HCT116 (cell line): ENCODE measurements around the gene DDN. TPM values are rescaled to one million over a fixed set of nuclear protein-coding genes. Genes with fewer than 3 reads are reported as not detected.

ENCODE experiments used
- ATAC-seq: fragments of 200-7000 bp; cut with Tn5 transposase; 2 replicates; pipeline ENCODE4 v1.9.1; 2020; ENCODE audit warnings: mild to moderate bottlenecking, moderate library complexity
- BruUV-seq: library from RNA; stranded (reverse); fragments of 400-500 nt; replicated peaks from 2 replicates; lab custom pipeline; 2021; lab: Mats Ljungman, UMichigan
- CTCF ChIA-PET: fragments of 300-600 bp; sonication (Branson Sonifier 250); formaldehyde crosslinking; loops from one replicate; lab custom pipeline; 2021; ENCODE audit warnings: antibody characterized with exemption; lab: Charles Lee
- POLR2A ChIA-PET: fragments of 300-600, 350-600 bp; sonication (Branson Sonifier 250); formaldehyde crosslinking; loops from one replicate; lab custom pipeline; 2021; ENCODE audit warnings: antibody characterized with exemption; lab: Charles Lee
- RAD21 ChIA-PET, 2 experiments: fragments of 300-600 bp; sonication (Branson Sonifier 250); formaldehyde crosslinking; loops; one replicate each; lab custom pipeline; 2023; ENCODE audit warnings: low total read pairs in 2 of 2; ENCODE audit not compliant: uncharacterized antibody in 2 of 2, unreplicated experiment in 2 of 2, low non-redundant PET in 1 of 2; lab: Charles Lee
- DNase-seq: peaks from one replicate; pipeline ENCODE4 v3.0.0-alpha.2; 2010; ENCODE audit warnings: low read depth, low spot score
- H2AFZ ChIP-seq: fragments of 200-600 bp; shearing (Covaris generic), sonication (generic); 2 replicates; pipeline ENCODE4 v1.6.1; 2017; ENCODE audit warnings: low read depth, mixed run types, mixed read lengths, antibody characterized with exemption, low read length; ENCODE audit not compliant: poor library complexity, severe bottlenecking
- H3K27ac ChIP-seq: 2 replicates; pipeline ENCODE4 v1.5.1; 2012; ENCODE audit warnings: low read depth, low read length
- H3K27me3 ChIP-seq: fragments of 200-600 bp; sonication (generic); 2 replicates; pipeline ENCODE4 v1.6.1; 2016; ENCODE audit warnings: mixed run types, low read length, mixed read lengths; ENCODE audit not compliant: insufficient read depth
- H3K36me3 ChIP-seq, 2 experiments: fragments of 200-500 bp in 1 of 2; fragments of 200-600 bp in 1 of 2; sonication (Bioruptor generic) in 1 of 2; sonication (generic) in 1 of 2; 2 replicates each; pipeline versions ENCODE4 v1.5.1 to v1.6.1; 2014 to 2016; ENCODE audit warnings: low read length in 2 of 2, inconsistent platforms in 1 of 2, mixed read lengths in 1 of 2, mixed run types in 1 of 2; ENCODE audit not compliant: insufficient read depth in 2 of 2, control insufficient read depth in 1 of 2
- H3K4me1 ChIP-seq, 2 experiments: fragments of 200-600 bp in 1 of 2; sonication (generic) in 1 of 2; 2 replicates each; pipeline versions ENCODE4 v1.5.1 to v1.6.1; 2012 to 2017; ENCODE audit warnings: low read length in 2 of 2, inconsistent platforms in 1 of 2, mild to moderate bottlenecking in 1 of 2, mixed read lengths in 1 of 2, mixed run types in 1 of 2, moderate library complexity in 1 of 2; ENCODE audit not compliant: insufficient read depth in 2 of 2, control insufficient read depth in 1 of 2
- H3K4me2 ChIP-seq: fragments of 200-600 bp; sonication (generic); 2 replicates; pipeline ENCODE4 v1.6.1; 2017; ENCODE audit warnings: mixed run types, low read length, mixed read lengths
- H3K4me3 ChIP-seq, 2 experiments: fragments of 200-600 bp in 1 of 2; sonication (generic) in 1 of 2; replicated peaks in 1 of 2; 2 replicates each; pipeline ENCODE4 v1.5.1; 2011 to 2016; ENCODE audit warnings: low read length in 2 of 2, control low read depth in 1 of 2, low read depth in 1 of 2, mild to moderate bottlenecking in 1 of 2, mixed read lengths in 1 of 2, mixed run types in 1 of 2
- H3K79me2 ChIP-seq: fragments of 200-600 bp; sonication (generic); 2 replicates; pipeline ENCODE4 v1.6.1; 2017; ENCODE audit warnings: mild to moderate bottlenecking, mixed run types, low read length, moderate library complexity, mixed read lengths; ENCODE audit not compliant: insufficient read depth
- H3K9ac ChIP-seq: fragments of 200-600 bp; sonication (generic); 2 replicates; pipeline ENCODE4 v1.6.1; 2016; ENCODE audit warnings: low read length, mixed read lengths
- H3K9me2 ChIP-seq: fragments of 200-600 bp; sonication (generic), shearing (Covaris generic); 2 replicates; pipeline ENCODE4 v1.6.1; 2017; ENCODE audit warnings: mixed run types, mild to moderate bottlenecking, moderate library complexity; ENCODE audit not compliant: insufficient read depth
- H3K9me3 ChIP-seq, 2 experiments: fragments of 200-500 bp in 1 of 2; fragments of 200-600 bp in 1 of 2; sonication (Bioruptor generic) in 1 of 2; sonication (generic) in 1 of 2; 2 replicates each; pipeline ENCODE4 v1.6.1; 2014 to 2017; ENCODE audit warnings: low read length in 2 of 2, mixed read lengths in 2 of 2, inconsistent platforms in 1 of 2, low read depth in 1 of 2, mild to moderate bottlenecking in 1 of 2, mixed run types in 1 of 2, moderate library complexity in 1 of 2; ENCODE audit not compliant: control insufficient read depth in 1 of 2, insufficient read depth in 1 of 2
- H4K20me1 ChIP-seq: fragments of 200-600 bp; sonication (generic), shearing (Covaris generic); 2 replicates; pipeline ENCODE4 v1.6.1; 2017; ENCODE audit warnings: mixed run types, mild to moderate bottlenecking, moderate library complexity; ENCODE audit not compliant: insufficient read depth
- CBX3 ChIP-seq: IDR thresholded peaks from 2 replicates; pipeline ENCODE4 v1.6.1; 2012; ENCODE audit warnings: low read depth
- ELF1 ChIP-seq: IDR thresholded peaks from 2 replicates; pipeline ENCODE4 v1.6.1; 2012; ENCODE audit warnings: low read depth, borderline replicate concordance
- EZH2 ChIP-seq: fragments of 200-600 bp; sonication (generic); IDR thresholded peaks from 2 replicates; pipeline ENCODE4 v1.6.1; 2017; ENCODE audit warnings: antibody characterized with exemption, mixed run types
- EZH2phosphoT487 ChIP-seq: fragments of 200-600 bp; IDR thresholded peaks from 2 replicates; pipeline ENCODE4 v1.6.1; 2018; ENCODE audit warnings: antibody characterized with exemption, borderline replicate concordance
- FOSL1 ChIP-seq: IDR thresholded peaks from 2 replicates; pipeline ENCODE4 v1.6.1; 2012; ENCODE audit warnings: low read depth
- POLR2A ChIP-seq: IDR thresholded peaks from 2 replicates; pipeline ENCODE4 v1.7.0; 2011; ENCODE audit warnings: borderline replicate concordance; ENCODE audit not compliant: insufficient read depth, insufficient read length; ENCODE audit errors: extremely low read depth
- RAD21 ChIP-seq: IDR thresholded peaks from 2 replicates; pipeline ENCODE4 v1.6.1; 2012; ENCODE audit warnings: low read depth, mild to moderate bottlenecking
- intact Hi-C: fragments of 100-400 bp; cut with micrococcal nuclease; formaldehyde crosslinking; loops from 2 replicates; pipeline ENCODE4 v1.10.0; 2022
- total RNA-seq: library from RNA; stranded (reverse); gene quantifications from one replicate; pipeline ENCODE4 v1.2.1, GENCODE V29; 2021; ENCODE audit not compliant: unreplicated experiment
- TF ChIP-seq, protein P1 (sequence below), 3 experiments: fragments of 200-600 bp in 1 of 3; sonication (generic) in 1 of 3; IDR thresholded peaks in 2 of 3; conservative IDR thresholded peaks in 1 of 3; 2 replicates each; pipeline ENCODE4 v1.5.1; 2012 to 2017; ENCODE audit warnings: low read depth in 2 of 3, low read length in 2 of 3, antibody characterized with exemption in 1 of 3, borderline replicate concordance in 1 of 3, control low read depth in 1 of 3, mild to moderate bottlenecking in 1 of 3, mixed read lengths in 1 of 3, mixed run types in 1 of 3, moderate library complexity in 1 of 3; ENCODE audit not compliant: insufficient read depth in 1 of 3
- TF ChIP-seq, protein P2 (sequence below): IDR thresholded peaks from 2 replicates; pipeline ENCODE4 v1.6.1; 2012; ENCODE audit warnings: low read depth

The DDN gene
- total RNA-seq, 1 experiment from 2014 or later: 8.1 TPM

DNA sequence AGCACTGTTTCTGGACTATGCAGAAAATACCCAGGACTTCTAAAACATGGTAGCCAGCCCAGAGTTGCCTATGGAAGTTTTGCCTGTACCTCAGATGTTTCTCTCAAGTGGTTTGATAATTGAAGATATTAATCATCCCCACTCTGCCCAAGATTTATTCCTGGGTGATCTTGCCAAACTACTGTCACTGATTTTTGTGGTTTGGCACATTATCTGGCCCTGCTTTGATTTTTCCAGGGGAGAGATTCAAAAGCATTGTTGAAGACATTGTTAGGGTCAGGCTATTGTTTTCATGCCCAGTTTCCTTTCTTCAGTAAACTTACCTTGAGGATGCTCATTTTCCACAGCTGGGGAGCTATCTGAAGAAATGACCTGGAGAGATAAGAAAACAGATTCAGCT lies 13.6 kb upstream of the DDN start (continued):
- TF ChIP-seq, protein P1, sequence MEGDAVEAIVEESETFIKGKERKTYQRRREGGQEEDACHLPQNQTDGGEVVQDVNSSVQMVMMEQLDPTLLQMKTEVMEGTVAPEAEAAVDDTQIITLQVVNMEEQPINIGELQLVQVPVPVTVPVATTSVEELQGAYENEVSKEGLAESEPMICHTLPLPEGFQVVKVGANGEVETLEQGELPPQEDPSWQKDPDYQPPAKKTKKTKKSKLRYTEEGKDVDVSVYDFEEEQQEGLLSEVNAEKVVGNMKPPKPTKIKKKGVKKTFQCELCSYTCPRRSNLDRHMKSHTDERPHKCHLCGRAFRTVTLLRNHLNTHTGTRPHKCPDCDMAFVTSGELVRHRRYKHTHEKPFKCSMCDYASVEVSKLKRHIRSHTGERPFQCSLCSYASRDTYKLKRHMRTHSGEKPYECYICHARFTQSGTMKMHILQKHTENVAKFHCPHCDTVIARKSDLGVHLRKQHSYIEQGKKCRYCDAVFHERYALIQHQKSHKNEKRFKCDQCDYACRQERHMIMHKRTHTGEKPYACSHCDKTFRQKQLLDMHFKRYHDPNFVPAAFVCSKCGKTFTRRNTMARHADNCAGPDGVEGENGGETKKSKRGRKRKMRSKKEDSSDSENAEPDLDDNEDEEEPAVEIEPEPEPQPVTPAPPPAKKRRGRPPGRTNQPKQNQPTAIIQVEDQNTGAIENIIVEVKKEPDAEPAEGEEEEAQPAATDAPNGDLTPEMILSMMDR (IDR thresholded peaks at IDR 0.05 in 2 of 3, conservative IDR thresholded peaks at IDR 0.05 in 1 of 3; ENCODE audit: borderline replicate concordance in 1 of 3, insufficient read depth in 1 of 3, low read depth in 2 of 3, low read length in 2 of 3): no peak
- TF ChIP-seq ELF1: no peak
- TF ChIP-seq, all 23 proteins: peak for 0

DNA sequence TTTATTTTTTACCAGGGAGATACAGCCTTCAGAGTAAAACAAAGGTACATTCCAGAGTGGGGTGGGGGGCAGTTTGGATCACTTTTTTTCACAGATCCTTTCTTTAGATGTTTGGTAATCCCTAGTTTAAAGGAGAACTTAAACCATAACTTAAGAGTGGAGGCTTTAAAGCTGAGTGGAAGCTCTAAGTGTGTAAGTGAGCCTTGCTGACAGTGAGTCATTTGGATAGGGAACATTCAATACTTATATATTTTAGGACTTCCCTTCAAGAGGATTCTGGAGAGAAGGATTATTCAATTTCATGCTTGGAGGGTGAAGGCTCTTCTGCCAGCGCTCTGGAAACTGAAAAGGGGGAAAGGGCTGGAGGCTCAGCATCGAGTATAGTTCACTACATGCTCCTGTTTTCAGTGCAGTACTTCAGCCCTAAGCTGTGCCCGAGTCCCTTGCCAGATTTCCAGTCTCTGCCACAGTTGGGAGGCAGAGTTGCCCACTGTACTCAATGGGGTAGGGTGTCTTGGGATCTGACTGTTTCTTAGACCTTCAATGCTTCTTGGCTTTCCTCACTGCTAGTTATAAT lies 11.0 kb upstream of the DDN start:
- BruUV-seq: no TSS peak
- Histone ChIP-seq H3K9me2 (no peaks in the 10 kb centered on the region), H3K4me3 (no peak overlapping the region), H4K20me1 (no peaks in the 10 kb centered on the region), H3K9me3 (no peaks in the 10 kb centered on the region), H3K27ac (no peak overlapping the region), H3K4me2 (no peak overlapping the region), H3K36me3 (peaks cover 4 to 5% of the 10 kb centered on the region in 2 experiments; a peak in 2 of 4 replicates), H3K27me3 (no peaks in the 10 kb centered on the region), H3K9ac (no peak overlapping the region), H3K4me1 (peaks cover 5 to 9% of the 10 kb centered on the region in 2 experiments; a peak in 2 of 4 replicates), H3K79me2 (no peaks in the 10 kb centered on the region; the same call in none of the 2 replicates), H2AFZ (no peak overlapping the region)
- intact Hi-C loops: no loop called here
- ATAC-seq (no peak), DNase-seq (no peak)
- RAD21 ChIA-PET: no interaction called here
- TF ChIP-seq POLR2A (no peak), RAD21 (no peak), EZH2phosphoT487 (no peak), EZH2 (no peak), FOSL1 (no peak), CBX3 (no peak)
- TF ChIP-seq, protein P2, sequence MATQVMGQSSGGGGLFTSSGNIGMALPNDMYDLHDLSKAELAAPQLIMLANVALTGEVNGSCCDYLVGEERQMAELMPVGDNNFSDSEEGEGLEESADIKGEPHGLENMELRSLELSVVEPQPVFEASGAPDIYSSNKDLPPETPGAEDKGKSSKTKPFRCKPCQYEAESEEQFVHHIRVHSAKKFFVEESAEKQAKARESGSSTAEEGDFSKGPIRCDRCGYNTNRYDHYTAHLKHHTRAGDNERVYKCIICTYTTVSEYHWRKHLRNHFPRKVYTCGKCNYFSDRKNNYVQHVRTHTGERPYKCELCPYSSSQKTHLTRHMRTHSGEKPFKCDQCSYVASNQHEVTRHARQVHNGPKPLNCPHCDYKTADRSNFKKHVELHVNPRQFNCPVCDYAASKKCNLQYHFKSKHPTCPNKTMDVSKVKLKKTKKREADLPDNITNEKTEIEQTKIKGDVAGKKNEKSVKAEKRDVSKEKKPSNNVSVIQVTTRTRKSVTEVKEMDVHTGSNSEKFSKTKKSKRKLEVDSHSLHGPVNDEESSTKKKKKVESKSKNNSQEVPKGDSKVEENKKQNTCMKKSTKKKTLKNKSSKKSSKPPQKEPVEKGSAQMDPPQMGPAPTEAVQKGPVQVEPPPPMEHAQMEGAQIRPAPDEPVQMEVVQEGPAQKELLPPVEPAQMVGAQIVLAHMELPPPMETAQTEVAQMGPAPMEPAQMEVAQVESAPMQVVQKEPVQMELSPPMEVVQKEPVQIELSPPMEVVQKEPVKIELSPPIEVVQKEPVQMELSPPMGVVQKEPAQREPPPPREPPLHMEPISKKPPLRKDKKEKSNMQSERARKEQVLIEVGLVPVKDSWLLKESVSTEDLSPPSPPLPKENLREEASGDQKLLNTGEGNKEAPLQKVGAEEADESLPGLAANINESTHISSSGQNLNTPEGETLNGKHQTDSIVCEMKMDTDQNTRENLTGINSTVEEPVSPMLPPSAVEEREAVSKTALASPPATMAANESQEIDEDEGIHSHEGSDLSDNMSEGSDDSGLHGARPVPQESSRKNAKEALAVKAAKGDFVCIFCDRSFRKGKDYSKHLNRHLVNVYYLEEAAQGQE: no peak
- TF ChIP-seq, protein P1 (IDR thresholded peaks at IDR 0.05 in 2 of 3, conservative IDR thresholded peaks at IDR 0.05 in 1 of 3; ENCODE audit: borderline replicate concordance in 1 of 3, insufficient read depth in 1 of 3, low read depth in 2 of 3, low read length in 2 of 3): no peak
- CTCF ChIA-PET: interaction anchor here (1.3 kb wide), 1 partner anchor 10 kb away, joined by 3 read pairs; no protein-coding TSS in a partner anchor
- POLR2A ChIA-PET: no interaction called here
